Ectodermal cell (in vitro differentiated cells): ENCODE data around the gene ETV6.
"Not testable (repeated sequence)": the region's sequence is repeated elsewhere in the genome, so short reads cannot be mapped to it uniquely, and the experiment has no call there.

Source experiments
- H3K27ac ChIP-seq: 2 replicates; pipeline ENCODE4 v1.7.0; 2013; ENCODE audit warnings: mild to moderate bottlenecking, low read depth, low read length; ENCODE audit not compliant: insufficient read depth, poor library complexity, severe bottlenecking
- H3K27me3 ChIP-seq: 2 replicates; pipeline ENCODE4 v1.7.0; 2013; ENCODE audit warnings: mild to moderate bottlenecking, low read length; ENCODE audit not compliant: insufficient read depth, control insufficient read depth, poor library complexity, severe bottlenecking
- H3K36me3 ChIP-seq: one replicate; pipeline ENCODE4 v1.7.0; 2013; ENCODE audit warnings: low read length; ENCODE audit not compliant: control insufficient read depth, insufficient read depth
- H3K4me1 ChIP-seq: one replicate; pipeline ENCODE4 v1.7.0; 2013; ENCODE audit warnings: low read length; ENCODE audit not compliant: control insufficient read depth, insufficient read depth
- H3K4me3 ChIP-seq: 2 replicates; pipeline ENCODE4 v1.7.0; 2013; ENCODE audit warnings: low read depth, low read length, control low read depth; ENCODE audit not compliant: insufficient read depth
- H3K9me3 ChIP-seq: 2 replicates; pipeline ENCODE4 v1.7.0; 2013; ENCODE audit warnings: mild to moderate bottlenecking, low read length, moderate library complexity; ENCODE audit not compliant: control insufficient read depth
- WGBS, 2 experiments: methylation state at CpG; one replicate each; pipeline ENCODE4 v1.1.7; 2013; ENCODE audit warnings: missing lambda C conversion rate in 2 of 2; 5-methylcytosine and 5-hydroxymethylcytosine counted together

ETV6 gene

DNA sequence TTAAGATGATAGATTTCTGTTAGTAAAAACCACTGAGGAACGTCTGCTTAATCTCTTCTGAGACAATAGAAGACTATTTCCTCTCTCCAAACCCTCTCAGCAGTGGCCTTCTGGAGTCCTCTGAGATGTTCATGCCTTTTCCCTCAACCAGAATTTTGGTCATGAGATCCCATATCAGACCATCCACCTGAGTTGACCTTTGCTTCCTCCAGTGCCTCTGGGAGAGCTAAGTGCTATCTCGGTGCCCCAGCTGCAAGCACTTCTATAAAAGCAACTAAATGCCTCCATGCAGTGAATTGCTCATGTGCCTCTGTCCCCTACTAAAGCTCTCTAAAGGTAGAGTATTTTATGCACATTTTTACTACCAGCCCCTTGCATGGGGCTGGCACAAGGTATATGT lies 248.4 kb downstream of the ETV6 start:
- no peaks in the 10 kb centered on the region for H3K9me3 ChIP-seq
- WGBS, 2 experiments, result 86 to 91% methylated on average over 2 of the region's 2 CpGs
- H3K36me3 ChIP-seq, result no peaks in the 10 kb centered on the region
- peaks cover 11% of the 10 kb centered on the region for H3K4me1 ChIP-seq
- H3K4me3 ChIP-seq, result no peak overlapping the region
- no peak overlapping the region for H3K27ac ChIP-seq
- H3K27me3 ChIP-seq, result no peaks in the 10 kb centered on the region

DNA sequence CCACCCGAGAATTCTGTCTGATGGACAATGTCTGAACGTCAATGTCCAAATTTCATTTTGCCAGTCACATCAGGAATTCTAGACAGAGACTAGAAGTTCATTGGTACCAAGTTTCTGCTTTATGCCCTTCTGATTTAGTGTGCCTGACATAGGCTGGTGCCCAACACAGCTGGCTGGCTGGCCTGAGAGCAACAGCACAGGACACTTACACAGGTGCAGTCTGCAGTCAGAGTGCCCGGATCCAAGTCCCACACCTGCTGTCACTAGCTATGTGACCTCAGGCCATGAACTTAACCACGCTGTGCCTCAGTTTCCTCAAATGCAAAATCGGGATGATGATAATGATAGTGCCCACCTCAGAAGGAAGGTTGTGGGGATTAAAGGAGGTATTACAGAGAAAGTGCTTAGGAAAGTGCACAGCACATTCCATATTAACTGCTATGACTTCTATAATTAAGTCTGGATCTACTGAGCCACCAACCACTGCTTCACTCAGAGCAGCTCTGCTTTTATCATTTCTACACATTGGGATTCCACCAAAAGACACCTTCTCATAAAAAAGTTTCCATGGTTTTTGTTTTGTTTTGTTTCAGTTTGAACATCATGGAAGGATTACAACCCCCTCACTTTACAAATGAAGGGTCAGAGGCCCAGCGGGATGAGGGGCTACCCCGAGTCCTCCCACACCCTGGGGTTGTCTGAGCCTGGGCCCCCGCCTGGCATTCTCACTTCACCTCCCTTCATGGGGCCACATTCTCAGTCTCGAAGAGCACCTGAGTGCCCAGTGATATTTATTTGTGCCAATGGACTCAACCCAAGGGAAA lies 252.4 kb downstream of the ETV6 start:
- H3K27me3 ChIP-seq, result no peaks in the 10 kb centered on the region
- H3K36me3 ChIP-seq, result no peaks in the 10 kb centered on the region
- H3K9me3 ChIP-seq, result no peaks in the 10 kb centered on the region
- WGBS, 2 experiments, result 91 to 92% methylated on average over 9 of the region's 9 CpGs
- H3K4me3 ChIP-seq, result no peak overlapping the region
- no peaks in the 10 kb centered on the region for H3K4me1 ChIP-seq
- H3K27ac ChIP-seq, result no peak overlapping the region

DNA sequence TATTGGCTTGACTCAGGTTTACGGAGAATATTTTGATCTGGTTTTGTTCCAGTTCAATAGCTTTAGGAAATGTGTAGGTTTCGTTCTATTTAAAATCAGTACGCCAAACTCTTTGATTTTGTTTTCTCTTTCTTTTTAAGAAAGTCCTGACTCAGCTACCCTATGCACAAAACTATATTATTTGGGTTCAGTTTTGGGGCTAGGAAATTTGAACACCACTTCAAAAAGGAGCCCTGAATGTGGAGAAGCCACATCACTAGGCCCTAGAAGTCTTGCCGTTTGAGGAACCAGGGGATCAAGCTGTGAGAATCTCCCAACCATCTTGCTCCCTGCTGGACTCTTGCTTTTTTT lies 253.0 kb downstream of the ETV6 start:
- H3K9me3 ChIP-seq, result no peaks in the 10 kb centered on the region

DNA sequence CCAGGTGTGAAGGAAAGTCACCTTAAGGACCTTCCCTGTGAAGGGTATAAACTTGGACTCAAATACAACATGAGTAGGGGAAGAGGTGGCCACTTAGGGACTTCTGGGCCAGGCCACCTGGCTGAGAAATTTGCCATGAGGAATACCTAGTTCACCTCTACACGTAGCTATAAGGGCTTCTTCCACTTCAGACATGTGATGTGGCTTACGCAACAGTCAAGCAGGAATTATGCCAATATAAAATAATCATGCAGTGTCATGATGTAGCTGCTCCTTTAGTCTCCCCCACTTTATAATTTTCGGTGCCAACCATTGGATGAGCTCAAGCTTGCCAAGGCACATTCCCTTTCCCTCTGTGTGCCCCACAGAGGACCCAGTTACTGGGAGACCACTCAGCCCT lies 254.7 kb downstream of the ETV6 start:
- 93 to 95% methylated on average over 3 of the region's 3 CpGs for WGBS, 2 experiments
- no peaks in the 10 kb centered on the region for H3K4me1 ChIP-seq
- no peak overlapping the region for H3K27ac ChIP-seq
- H3K36me3 ChIP-seq, result no peaks in the 10 kb centered on the region
- no peaks in the 10 kb centered on the region for H3K27me3 ChIP-seq
- H3K9me3 ChIP-seq, result no peaks in the 10 kb centered on the region
- no peak overlapping the region for H3K4me3 ChIP-seq

More for the DNA sequence above, 253.0 kb downstream of the ETV6 start:
- no peaks in the 10 kb centered on the region for H3K4me1 ChIP-seq
- 89 to 90% methylated on average over 3 to 4 of the region's 4 CpGs for WGBS, 2 experiments
- no peaks in the 10 kb centered on the region for H3K36me3 ChIP-seq
- H3K4me3 ChIP-seq, result no peak overlapping the region
- no peak overlapping the region for H3K27ac ChIP-seq
- H3K27me3 ChIP-seq, result no peaks in the 10 kb centered on the region

DNA sequence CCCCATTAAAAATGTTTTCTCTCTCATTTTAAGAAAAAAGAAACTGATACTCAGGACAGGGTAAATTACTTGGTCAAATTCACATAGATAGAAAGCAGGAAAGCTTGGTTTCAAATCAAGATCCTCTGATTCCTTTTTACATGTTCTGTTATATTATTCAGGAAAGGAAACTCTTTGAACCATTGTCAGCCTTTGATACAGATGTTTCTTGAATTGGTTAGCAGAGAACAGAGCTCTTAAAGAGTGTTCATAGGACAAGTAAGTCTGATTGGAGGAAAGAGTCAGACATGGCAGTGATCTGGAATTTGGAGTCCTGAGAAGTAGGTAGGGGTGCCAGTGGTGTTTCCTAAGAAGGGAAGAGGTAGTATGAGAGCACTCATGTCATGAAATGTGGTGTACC lies 256.1 kb downstream of the ETV6 start:
- Histone ChIP-seq H3K9me3 (no peaks in the 10 kb centered on the region), H3K27ac (no peak overlapping the region), H3K4me1 (no peaks in the 10 kb centered on the region), H3K36me3 (no peaks in the 10 kb centered on the region), H3K27me3 (no peaks in the 10 kb centered on the region), H3K4me3 (no peak overlapping the region)

DNA sequence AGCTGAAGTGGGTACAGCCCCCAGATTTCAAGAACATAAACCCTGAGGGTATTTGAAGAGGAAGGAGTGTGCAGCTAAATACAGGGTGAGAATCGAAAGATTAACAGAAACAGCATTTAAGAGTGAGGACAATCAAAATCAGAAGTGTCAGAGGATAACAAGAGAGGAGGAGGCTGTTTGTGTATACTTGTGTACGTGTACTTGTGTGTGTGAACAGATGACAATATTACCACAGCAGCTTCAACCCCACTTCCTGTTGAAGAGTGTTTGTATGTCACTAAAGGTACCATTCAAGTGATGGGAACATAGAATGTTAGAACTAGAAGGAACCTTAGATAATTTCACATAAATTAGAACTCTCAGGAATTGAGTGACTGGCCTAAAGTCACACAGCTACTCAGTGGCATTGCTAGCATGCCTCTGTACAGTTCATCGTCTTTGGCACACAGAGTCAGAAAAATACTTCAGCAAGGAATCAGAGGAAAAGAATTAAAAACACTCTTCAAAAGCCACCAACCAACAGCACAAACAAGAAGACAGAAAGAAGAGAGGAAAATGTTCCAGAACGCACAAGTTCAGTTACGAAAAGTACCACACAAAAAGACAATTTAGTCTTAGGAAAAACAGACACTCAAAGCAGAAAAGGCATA lies 256.9 kb downstream of the ETV6 start:
- no peak overlapping the region for H3K4me3 ChIP-seq
- 93 to 99% methylated on average over 3 to 5 of the region's 5 CpGs for WGBS, 2 experiments
- no peaks in the 10 kb centered on the region for H3K27me3 ChIP-seq
- H3K4me1 ChIP-seq, result no peaks in the 10 kb centered on the region
- H3K9me3 ChIP-seq, result no peaks in the 10 kb centered on the region
- no peaks in the 10 kb centered on the region for H3K36me3 ChIP-seq
- no peak overlapping the region for H3K27ac ChIP-seq

DNA sequence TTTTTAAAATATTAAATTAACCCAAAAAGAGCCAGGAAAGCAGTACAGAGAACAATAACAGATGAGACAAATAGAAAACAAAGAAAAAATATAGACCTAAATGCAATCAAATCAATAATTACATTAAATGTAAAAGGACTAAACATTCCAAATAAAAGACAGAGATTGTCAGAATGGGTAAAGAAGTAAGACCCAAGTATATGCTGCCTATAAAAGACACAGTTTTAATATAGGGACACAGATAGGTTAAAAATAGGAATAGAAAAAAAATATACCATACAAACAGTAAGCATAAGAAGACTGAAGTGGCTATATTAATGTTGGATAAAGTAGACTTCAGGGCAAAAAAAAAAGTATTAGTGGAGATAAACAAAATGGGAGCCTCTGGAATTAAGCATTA lies 258.2 kb downstream of the ETV6 start:
- Histone ChIP-seq H3K36me3 (no peaks in the 10 kb centered on the region), H3K27me3 (no peaks in the 10 kb centered on the region), H3K4me1 (no peaks in the 10 kb centered on the region), H3K9me3 (no peaks in the 10 kb centered on the region), H3K4me3 (no peak overlapping the region), H3K27ac (no peak overlapping the region)

DNA sequence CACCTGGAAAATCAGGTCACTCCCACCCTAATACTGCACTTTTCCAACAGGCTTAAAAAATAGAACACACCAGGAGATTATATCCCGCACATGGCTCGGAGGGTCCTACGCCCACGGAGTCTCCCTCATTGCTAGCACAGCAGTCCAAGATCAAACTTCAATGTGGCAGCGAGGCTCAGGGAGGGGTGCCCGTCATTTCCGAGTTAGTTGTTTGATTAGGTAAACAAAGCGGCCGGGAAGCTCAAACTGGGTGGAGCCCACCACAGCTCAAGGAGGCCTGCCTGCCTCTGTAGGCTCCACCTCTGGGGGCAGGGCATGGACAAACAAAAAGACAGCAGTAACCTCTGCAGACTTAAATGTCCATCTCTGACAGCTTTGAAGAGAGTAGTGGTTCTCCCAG lies 259.9 kb downstream of the ETV6 start:
- not testable (repeated sequence) for H3K36me3 ChIP-seq, H3K27me3 ChIP-seq, H3K27ac ChIP-seq, H3K4me1 ChIP-seq, H3K4me3 ChIP-seq, H3K9me3 ChIP-seq
- 97% methylated on average over 9 of the region's 9 CpGs for WGBS, 2 experiments

DNA sequence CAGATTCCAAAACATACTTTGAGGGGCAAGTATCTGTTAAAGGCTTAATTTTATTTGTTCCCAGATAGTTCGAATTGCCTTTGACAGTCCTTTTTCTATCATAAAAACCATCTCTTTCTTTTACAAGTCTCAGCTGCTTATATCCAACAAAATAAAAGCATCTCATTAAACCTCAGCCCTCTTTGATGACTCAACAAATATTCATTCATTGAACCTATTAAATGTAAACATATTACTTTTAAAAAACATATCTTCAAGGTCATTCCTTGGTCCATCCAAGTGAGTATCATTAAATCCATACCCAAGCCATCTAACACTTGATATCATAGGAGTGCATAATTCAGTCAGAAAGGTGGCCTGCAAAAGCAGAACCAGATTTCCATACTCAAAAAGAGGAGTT lies 266.6 kb downstream of the ETV6 start:
- 88 to 95% methylated on average over 1 of the region's 1 CpG for WGBS, 2 experiments
- no peak overlapping the region for H3K27ac ChIP-seq
- H3K36me3 ChIP-seq, result no peaks in the 10 kb centered on the region
- H3K27me3 ChIP-seq, result no peaks in the 10 kb centered on the region
- no peaks in the 10 kb centered on the region for H3K4me1 ChIP-seq
- H3K4me3 ChIP-seq, result no peak overlapping the region
- H3K9me3 ChIP-seq, result no peaks in the 10 kb centered on the region

DNA sequence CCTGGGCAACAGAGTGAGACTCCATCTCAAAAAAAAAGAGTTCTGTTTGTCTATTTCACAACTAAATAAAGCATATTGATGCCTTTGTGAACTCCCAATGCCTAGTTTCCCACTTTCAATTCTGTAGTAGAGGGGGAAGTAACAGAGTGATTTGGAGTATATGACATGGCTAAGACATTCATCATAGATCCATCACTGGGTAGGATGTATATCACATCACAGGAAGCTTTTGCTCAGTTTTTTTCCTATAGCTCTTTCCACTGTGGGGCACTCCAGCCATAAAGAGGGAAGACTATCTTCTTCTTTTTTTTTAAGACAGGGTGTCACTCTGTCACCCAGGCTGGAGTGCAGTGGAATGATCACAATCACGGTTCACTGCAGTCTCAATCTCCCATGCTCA lies 267.3 kb downstream of the ETV6 start:
- 83 to 92% methylated on average over 1 of the region's 1 CpG for WGBS, 2 experiments
- no peaks in the 10 kb centered on the region for H3K9me3 ChIP-seq
- no peaks in the 10 kb centered on the region for H3K4me1 ChIP-seq
- H3K4me3 ChIP-seq, result no peak overlapping the region
- H3K27ac ChIP-seq, result no peak overlapping the region
- H3K27me3 ChIP-seq, result no peaks in the 10 kb centered on the region
- no peaks in the 10 kb centered on the region for H3K36me3 ChIP-seq
